ENCODE results near the gene RPS6KA5.

DNA sequence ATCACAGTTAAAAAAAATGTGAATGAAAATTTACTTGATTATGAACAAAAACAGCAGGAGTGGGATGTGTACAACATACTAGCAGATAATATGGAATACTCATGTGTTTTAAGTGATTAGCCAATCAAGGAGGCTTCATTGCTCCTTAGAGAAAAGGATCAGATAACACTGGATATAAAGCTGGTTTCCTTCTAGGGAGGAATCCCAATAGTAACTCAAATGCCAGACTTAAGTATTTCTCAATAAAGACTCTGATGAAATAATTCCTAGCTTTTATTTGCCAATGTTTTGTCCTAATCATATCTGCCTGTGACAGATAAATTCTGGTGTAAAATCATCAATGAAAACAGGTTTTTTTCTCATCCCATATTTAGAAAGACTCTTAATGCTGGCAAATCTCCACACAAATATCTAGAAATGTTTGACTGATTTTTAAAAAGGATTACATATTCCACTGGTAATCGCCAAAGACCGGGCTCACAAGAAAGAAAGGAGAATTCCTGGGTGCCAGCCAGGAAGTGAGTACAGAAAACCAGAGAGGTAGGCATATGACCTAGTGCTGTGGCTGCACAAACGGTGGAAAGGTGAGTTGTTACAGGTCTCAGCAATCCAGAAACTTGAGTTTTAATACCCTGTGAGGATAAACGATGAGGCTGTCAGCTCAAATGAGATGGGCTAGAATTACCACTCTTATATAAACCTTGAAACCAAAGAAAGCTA, 135.7 kb downstream of the RPS6KA5 start:
- TF ChIP-seq POLR2AphosphoS5 (IDR thresholded peaks at IDR 0.05): no peak
- TF ChIP-seq, protein P1, sequence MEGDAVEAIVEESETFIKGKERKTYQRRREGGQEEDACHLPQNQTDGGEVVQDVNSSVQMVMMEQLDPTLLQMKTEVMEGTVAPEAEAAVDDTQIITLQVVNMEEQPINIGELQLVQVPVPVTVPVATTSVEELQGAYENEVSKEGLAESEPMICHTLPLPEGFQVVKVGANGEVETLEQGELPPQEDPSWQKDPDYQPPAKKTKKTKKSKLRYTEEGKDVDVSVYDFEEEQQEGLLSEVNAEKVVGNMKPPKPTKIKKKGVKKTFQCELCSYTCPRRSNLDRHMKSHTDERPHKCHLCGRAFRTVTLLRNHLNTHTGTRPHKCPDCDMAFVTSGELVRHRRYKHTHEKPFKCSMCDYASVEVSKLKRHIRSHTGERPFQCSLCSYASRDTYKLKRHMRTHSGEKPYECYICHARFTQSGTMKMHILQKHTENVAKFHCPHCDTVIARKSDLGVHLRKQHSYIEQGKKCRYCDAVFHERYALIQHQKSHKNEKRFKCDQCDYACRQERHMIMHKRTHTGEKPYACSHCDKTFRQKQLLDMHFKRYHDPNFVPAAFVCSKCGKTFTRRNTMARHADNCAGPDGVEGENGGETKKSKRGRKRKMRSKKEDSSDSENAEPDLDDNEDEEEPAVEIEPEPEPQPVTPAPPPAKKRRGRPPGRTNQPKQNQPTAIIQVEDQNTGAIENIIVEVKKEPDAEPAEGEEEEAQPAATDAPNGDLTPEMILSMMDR (IDR thresholded peaks at IDR 0.05 in 8 of 11, conservative IDR thresholded peaks at IDR 0.05 in 3 of 11): no peak
- TF ChIP-seq POLR2A (IDR thresholded peaks at IDR 0.05): no peak
